Ureter (tissue), 1 donor: ENCODE measurements around the gene SLC6A18. TPM values are rescaled to one million over a fixed set of nuclear protein-coding genes. Genes with fewer than 3 reads are reported as not detected.

Experiments
- DNase-seq: peaks from one replicate; pipeline ENCODE4 v3.0.0-alpha.2; 2020; ENCODE audit warnings: low spot score
- total RNA-seq: library from RNA; stranded (reverse); gene quantifications from one replicate; pipeline ENCODE4 v1.2.4, GENCODE V29; 2023
- donor health status: DM: yes; HTN: yes; CAD: no.

Gene SLC6A18
- not detected for total RNA-seq

- DNase-seq = no peak
Measured at GRCh38 chr5:1225081-1225480, at the start of gene SLC6A18. SLC6A18 (plus strand) TSS chr5:1225381; CDS start chr5:1225478, 97 bp downstream.

- DNase-seq = no peak
Measured at GRCh38 chr5:1175801-1176472, 49.2 kb upstream of the SLC6A18 start.

- no peak for DNase-seq
Measured at GRCh38 chr5:1176473-1177391, 48.4 kb upstream of the SLC6A18 start.

GRCh38 chr5:1177826-1178528, 47.2 kb upstream of the SLC6A18 start:
- no peak for DNase-seq

- no peak for DNase-seq
Measured at GRCh38 chr5:1178529-1179382, 46.4 kb upstream of the SLC6A18 start.

- no peak for DNase-seq
Measured at GRCh38 chr5:1179383-1179715, 45.8 kb upstream of the SLC6A18 start.

GRCh38 chr5:1180096-1180495, 45.1 kb upstream of the SLC6A18 start:
- DNase-seq = no peak

GRCh38 chr5:1180841-1181271, 44.3 kb upstream of the SLC6A18 start:
- no peak for DNase-seq

- DNase-seq = no peak
Measured at GRCh38 chr5:1181451-1182359, 43.5 kb upstream of the SLC6A18 start.

GRCh38 chr5:1182360-1182632, 42.9 kb upstream of the SLC6A18 start:
- no peak for DNase-seq

GRCh38 chr5:1182633-1183423, 42.4 kb upstream of the SLC6A18 start:
- DNase-seq = no peak

GRCh38 chr5:1183424-1184162, 41.6 kb upstream of the SLC6A18 start:
- DNase-seq = no peak

GRCh38 chr5:1184163-1184470, 41.1 kb upstream of the SLC6A18 start:
- no peak for DNase-seq

- no peak for DNase-seq
Measured at GRCh38 chr5:1184481-1184880, 40.7 kb upstream of the SLC6A18 start.

GRCh38 chr5:1185038-1185627, 40.0 kb upstream of the SLC6A18 start:
- no peak for DNase-seq

- DNase-seq = no peak
Measured at GRCh38 chr5:1185629-1186350, 39.4 kb upstream of the SLC6A18 start.

- no peak for DNase-seq
Measured at GRCh38 chr5:1186351-1187233, 38.6 kb upstream of the SLC6A18 start.
